HEK293 (cell line): Measurements from ENCODE around the gene CD151.

Source experiments
- CTCF ChIA-PET: fragments of 350-600 bp; formaldehyde crosslinking; extraction: SDS; loops from one replicate; lab custom pipeline; 2021; ENCODE audit warnings: antibody characterized with exemption; lab: Yijun Ruan, JAX
- POLR2A ChIA-PET: fragments of 300-600 bp; formaldehyde crosslinking; extraction: SDS; loops from one replicate; lab custom pipeline; 2020; ENCODE audit warnings: antibody characterized with exemption, inconsistent platforms; lab: Yijun Ruan, JAX
- H3K27ac ChIP-seq: fragments of 200-500 bp; sonication (Bioruptor generic); 2 replicates; pipeline ENCODE4 v1.5.1; 2014; ENCODE audit warnings: low read depth, low read length, control low read depth, inconsistent platforms; ENCODE audit errors: extremely low read depth
- H3K36me3 ChIP-seq, 2 experiments: fragments of 200-500 bp in 1 of 2; sonication (Bioruptor generic) in 1 of 2; 1 replicate in 1 of 2; 2 replicates in 1 of 2; pipeline ENCODE4 v1.5.1; 2014 to 2017; ENCODE audit warnings: inconsistent platforms in 2 of 2, low read length in 2 of 2; ENCODE audit not compliant: control insufficient read depth in 2 of 2, insufficient read depth in 1 of 2
- H3K4me1 ChIP-seq: fragments of 200-500 bp; sonication (Bioruptor generic); 2 replicates; pipeline ENCODE4 v1.5.1; 2014; ENCODE audit warnings: mild to moderate bottlenecking, low read length, inconsistent platforms; ENCODE audit not compliant: control insufficient read depth, insufficient read depth
- H3K4me3 ChIP-seq: 2 replicates; pipeline ENCODE4 v1.5.1; 2011; ENCODE audit warnings: low read depth, mild to moderate bottlenecking, control low read depth, low read length, moderate library complexity
- H3K9me3 ChIP-seq: fragments of 200-500 bp; sonication (Bioruptor generic); 2 replicates; pipeline ENCODE4 v1.5.1; 2014; ENCODE audit warnings: low read depth, low read length, inconsistent platforms; ENCODE audit not compliant: control insufficient read depth, insufficient read depth
- EGR2 ChIP-seq: fragments of 450-650 bp; formaldehyde crosslinking; IDR thresholded peaks from 2 replicates; pipeline ENCODE4 v1.5.1; 2016; ENCODE audit warnings: low read depth, missing biosample characterization, missing genetic modification characterization
- HOXA7 ChIP-seq: sonication (generic); formaldehyde crosslinking; IDR thresholded peaks from 2 replicates; pipeline ENCODE4 v1.8.1; 2022; ENCODE audit warnings: missing genetic modification reagents, borderline replicate concordance
- SP2 ChIP-seq: fragments of 450-650 bp; formaldehyde crosslinking; IDR thresholded peaks from 2 replicates; pipeline ENCODE4 v1.5.1; 2016; ENCODE audit warnings: missing biosample characterization, missing genetic modification characterization
- YY2 ChIP-seq: fragments of 450-650 bp; formaldehyde crosslinking; IDR thresholded peaks from 2 replicates; pipeline ENCODE4 v1.5.1; 2016; ENCODE audit warnings: missing biosample characterization, missing genetic modification characterization
- ZBTB21 ChIP-seq: fragments of 450-650 bp; formaldehyde crosslinking; IDR thresholded peaks from 2 replicates; pipeline ENCODE4 v1.5.1; 2017; ENCODE audit warnings: missing biosample characterization, missing genetic modification characterization
- TF ChIP-seq, protein P1 (sequence below): fragments of 450-650 bp; formaldehyde crosslinking; IDR thresholded peaks from 2 replicates; pipeline ENCODE4 v1.5.1; 2016; ENCODE audit warnings: missing biosample characterization, missing genetic modification characterization
- TF ChIP-seq, protein P2 (sequence below): fragments of 450-650 bp; formaldehyde crosslinking; IDR thresholded peaks from 2 replicates; pipeline ENCODE4 v1.5.1; 2017; ENCODE audit warnings: missing biosample characterization, missing genetic modification characterization
- TF ChIP-seq, protein P3 (sequence below): fragments of 450-650 bp; formaldehyde crosslinking; IDR thresholded peaks from 2 replicates; pipeline ENCODE4 v1.5.1; 2016; ENCODE audit warnings: missing biosample characterization, missing genetic modification characterization

Gene CD151

DNA sequence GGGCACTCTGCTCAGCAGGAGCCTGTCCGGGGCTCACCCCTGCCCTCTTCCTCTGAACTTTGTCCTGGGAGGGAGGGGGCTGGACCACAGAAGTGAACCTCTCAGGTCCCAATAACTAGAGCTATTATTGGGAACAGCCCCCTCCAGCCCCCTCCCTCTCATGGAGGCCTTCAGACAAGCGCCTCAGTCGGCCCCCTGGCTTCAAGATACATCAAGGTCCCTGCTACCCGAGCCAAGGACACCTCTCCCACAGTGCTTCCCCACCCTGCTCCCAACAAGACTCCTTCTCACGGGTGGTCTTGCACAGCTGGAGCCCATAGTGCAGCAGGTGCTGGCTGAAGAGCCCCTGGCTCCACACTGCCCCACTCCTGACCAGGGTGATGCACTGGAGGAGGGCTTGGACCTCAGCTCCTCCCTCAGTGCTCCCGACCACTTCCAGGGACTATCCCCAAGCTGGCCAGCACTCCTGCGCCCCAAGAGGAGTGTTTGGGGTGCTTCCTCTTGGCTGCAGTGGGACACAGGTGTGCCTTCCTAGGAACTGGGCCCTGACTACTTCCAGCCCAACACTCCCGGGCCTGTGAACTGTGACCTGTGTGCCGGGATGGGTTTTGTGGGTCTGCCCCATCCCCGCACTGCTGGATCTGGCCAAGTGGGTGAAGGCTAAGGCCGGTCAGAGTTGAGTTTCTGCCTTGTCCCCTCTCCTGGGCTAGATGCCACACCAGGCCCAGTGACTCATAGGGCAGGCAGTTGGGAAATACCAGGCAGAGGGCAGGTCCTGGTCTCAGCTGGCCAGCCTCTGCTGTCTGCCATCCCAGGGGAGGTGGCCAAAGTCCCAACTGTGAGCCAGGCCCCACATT, 11.9 kb upstream of the CD151 start:
- peak overlapping the region; percentile 94 for H3K4me3 ChIP-seq
- ChIA-PET POLR2A (interaction anchor here (0.6 to 11.4 kb wide), 9 partner anchors 12 to 43 kb away, joined by 4 to 202 read pairs (median 13); partner anchors contain the start of genes CD151, CRACR2B, GATD1 and PIDD1), CTCF (interaction anchor here (0.5 to 2.1 kb wide), 3 partner anchors 20 to 24 kb away, joined by 3 to 5 read pairs (median 3); no protein-coding TSS in a partner anchor)
- H3K27ac ChIP-seq = no peak overlapping the region
- no peak for TF ChIP-seq HOXA7 (CRISPR knock-in tag)
- TF ChIP-seq SP2 (tag by site-specific recombination) = 0 out of 2 replicates have a peak, but pooled peaks have one; percentile 9
- H3K4me1 ChIP-seq = 0 out of 2 replicates have a peak, but pooled peaks cover 3% of the 10 kb centered on the region
- no peaks in the 10 kb centered on the region for H3K9me3 ChIP-seq
- H3K36me3 ChIP-seq = peaks cover 0 to 47% of the 10 kb centered on the region in 2 experiments; a peak in 2 of 3 replicates

DNA sequence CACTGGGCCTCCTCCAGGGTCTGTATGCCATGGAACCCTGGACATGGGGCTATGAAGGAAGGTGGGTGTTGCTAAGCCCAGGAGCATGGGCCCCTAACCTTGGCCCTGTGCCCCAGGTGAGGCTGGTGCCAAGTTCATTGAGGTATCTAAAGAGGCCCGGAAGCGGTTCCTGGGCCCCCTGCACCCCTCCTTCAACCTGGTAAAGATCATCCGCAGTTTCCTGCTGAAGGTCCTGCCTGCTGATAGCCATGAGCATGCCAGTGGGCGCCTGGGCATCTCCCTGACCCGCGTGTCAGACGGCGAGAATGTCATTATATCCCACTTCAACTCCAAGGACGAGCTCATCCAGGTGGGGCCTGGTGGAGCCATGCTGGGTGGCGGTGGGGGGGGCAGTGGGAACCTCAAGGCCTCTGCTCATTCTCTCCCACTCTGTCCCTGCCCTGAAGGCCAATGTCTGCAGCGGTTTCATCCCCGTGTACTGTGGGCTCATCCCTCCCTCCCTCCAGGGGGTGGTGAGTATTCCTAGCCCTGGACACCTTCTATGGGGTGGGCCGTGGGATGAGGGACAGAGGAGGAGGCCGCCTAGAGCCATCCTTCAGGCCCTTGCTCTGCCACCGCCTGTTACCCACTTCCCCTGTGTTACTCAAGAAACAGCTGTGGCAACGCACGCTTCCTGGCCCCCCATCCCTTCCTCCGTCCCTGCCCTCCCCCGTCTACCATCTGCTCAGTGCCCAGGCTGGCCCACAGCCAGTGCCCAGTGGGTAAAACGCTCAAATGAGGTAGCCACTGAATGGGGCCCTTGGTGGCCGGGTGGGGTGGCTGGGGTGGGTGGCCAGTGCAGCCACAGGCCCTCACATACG, 11.0 kb upstream of the CD151 start:
- Histone ChIP-seq H3K27ac (no peak overlapping the region), H3K4me3 (no peak overlapping the region), H3K36me3 (peaks cover 0 to 44% of the 10 kb centered on the region in 2 experiments; a peak in 2 of 3 replicates), H3K4me1 (0 out of 2 replicates have a peak, but pooled peaks cover 3% of the 10 kb centered on the region), H3K9me3 (no peaks in the 10 kb centered on the region)
- TF ChIP-seq EGR2 = peak; percentile 26; the same call in 1 of the 2 replicates
- TF ChIP-seq, protein P1, sequence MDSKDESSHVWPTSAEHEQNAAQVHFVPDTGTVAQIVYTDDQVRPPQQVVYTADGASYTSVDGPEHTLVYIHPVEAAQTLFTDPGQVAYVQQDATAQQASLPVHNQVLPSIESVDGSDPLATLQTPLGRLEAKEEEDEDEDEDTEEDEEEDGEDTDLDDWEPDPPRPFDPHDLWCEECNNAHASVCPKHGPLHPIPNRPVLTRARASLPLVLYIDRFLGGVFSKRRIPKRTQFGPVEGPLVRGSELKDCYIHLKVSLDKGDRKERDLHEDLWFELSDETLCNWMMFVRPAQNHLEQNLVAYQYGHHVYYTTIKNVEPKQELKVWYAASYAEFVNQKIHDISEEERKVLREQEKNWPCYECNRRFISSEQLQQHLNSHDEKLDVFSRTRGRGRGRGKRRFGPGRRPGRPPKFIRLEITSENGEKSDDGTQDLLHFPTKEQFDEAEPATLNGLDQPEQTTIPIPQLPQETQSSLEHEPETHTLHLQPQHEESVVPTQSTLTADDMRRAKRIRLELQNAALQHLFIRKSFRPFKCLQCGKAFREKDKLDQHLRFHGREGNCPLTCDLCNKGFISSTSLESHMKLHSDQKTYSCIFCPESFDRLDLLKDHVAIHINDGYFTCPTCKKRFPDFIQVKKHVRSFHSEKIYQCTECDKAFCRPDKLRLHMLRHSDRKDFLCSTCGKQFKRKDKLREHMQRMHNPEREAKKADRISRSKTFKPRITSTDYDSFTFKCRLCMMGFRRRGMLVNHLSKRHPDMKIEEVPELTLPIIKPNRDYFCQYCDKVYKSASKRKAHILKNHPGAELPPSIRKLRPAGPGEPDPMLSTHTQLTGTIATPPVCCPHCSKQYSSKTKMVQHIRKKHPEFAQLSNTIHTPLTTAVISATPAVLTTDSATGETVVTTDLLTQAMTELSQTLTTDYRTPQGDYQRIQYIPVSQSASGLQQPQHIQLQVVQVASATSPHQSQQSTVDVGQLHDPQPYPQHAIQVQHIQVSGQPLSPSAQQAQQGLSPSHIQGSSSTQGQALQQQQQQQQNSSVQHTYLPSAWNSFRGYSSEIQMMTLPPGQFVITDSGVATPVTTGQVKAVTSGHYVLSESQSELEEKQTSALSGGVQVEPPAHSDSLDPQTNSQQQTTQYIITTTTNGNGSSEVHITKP (tag by site-specific recombination) = 0 out of 2 replicates have a peak, but pooled peaks have one; percentile 32
- TF ChIP-seq SP2 (tag by site-specific recombination) = 0 out of 2 replicates have a peak, but pooled peaks have one; percentile 13
- TF ChIP-seq ZBTB21 = no peak
- CTCF ChIA-PET = interaction anchor here (1.2 kb wide), 1 partner anchor 23 kb away, joined by 3 read pairs; no protein-coding TSS in a partner anchor
- POLR2A ChIA-PET = interaction anchor here (0.5 to 11.4 kb wide), 4 partner anchors 12 to 45 kb away, joined by 4 to 202 read pairs (median 5); partner anchors contain the start of genes CD151, CRACR2B, GATD1 and RPLP2

DNA sequence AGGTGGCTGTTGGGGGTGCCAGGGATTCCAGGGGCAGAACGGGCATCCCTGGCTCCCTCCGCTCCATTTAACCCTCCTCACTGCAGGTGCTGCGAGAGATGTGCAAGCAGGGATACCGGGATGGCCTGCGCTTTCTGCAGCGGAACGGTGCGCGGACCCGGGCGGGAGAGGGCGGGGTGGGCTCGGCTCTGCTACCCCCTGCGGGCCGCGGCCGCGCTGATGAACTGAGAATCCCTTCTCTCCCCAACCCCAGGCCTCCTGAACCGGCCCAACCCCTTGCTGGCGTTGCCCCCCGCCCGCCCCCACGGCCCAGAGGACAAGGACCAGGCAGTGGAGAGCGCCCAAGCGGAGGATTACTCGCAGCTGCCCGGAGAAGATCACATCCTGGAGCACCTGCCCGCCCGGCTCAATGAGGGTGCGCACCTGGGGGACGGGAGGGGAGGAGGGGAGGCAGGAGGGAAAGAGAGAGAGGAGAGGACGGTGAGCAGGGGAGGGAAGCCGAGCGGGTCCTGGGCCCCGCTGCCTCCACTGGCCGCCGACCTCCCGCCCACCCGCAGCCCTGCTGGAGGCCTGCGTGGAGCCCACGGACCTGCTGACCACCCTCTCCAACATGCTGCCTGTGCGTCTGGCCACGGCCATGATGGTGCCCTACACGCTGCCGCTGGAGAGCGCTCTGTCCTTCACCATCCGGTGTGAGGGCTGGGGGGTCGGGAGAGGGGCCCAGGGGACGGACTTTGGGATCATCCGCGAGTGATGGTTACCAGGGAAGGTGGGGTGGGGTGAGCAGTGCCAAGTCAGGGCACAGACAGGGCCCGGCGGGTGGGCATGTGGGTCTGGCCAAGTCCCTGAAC, 9.1 kb upstream of the CD151 start:
- H3K27ac ChIP-seq = no peak overlapping the region
- TF ChIP-seq, protein P2, sequence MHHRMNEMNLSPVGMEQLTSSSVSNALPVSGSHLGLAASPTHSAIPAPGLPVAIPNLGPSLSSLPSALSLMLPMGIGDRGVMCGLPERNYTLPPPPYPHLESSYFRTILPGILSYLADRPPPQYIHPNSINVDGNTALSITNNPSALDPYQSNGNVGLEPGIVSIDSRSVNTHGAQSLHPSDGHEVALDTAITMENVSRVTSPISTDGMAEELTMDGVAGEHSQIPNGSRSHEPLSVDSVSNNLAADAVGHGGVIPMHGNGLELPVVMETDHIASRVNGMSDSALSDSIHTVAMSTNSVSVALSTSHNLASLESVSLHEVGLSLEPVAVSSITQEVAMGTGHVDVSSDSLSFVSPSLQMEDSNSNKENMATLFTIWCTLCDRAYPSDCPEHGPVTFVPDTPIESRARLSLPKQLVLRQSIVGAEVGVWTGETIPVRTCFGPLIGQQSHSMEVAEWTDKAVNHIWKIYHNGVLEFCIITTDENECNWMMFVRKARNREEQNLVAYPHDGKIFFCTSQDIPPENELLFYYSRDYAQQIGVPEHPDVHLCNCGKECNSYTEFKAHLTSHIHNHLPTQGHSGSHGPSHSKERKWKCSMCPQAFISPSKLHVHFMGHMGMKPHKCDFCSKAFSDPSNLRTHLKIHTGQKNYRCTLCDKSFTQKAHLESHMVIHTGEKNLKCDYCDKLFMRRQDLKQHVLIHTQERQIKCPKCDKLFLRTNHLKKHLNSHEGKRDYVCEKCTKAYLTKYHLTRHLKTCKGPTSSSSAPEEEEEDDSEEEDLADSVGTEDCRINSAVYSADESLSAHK (tag by site-specific recombination) = no peak
- TF ChIP-seq, protein P3, sequence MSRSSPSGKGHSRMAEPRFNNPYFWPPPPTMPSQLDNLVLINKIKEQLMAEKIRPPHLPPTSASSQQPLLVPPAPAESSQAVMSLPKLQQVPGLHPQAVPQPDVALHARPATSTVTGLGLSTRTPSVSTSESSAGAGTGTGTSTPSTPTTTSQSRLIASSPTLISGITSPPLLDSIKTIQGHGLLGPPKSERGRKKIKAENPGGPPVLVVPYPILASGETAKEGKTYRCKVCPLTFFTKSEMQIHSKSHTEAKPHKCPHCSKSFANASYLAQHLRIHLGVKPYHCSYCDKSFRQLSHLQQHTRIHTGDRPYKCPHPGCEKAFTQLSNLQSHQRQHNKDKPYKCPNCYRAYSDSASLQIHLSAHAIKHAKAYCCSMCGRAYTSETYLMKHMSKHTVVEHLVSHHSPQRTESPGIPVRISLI (tag by site-specific recombination) = no peak
- TF ChIP-seq YY2 (tag by site-specific recombination) = no peak
- POLR2A ChIA-PET = interaction anchor here (1.4 to 1.6 kb wide), 3 partner anchors 7 to 47 kb away, joined by 4 to 6 read pairs (median 5); partner anchors contain the start of genes CD151 and GATD1
- CTCF ChIA-PET = no interaction called here
- no peak overlapping the region for H3K4me3 ChIP-seq
- H3K36me3 ChIP-seq = peaks cover 0 to 44% of the 10 kb centered on the region in 2 experiments; a peak in 2 of 3 replicates
- H3K4me1 ChIP-seq = 0 out of 2 replicates have a peak, but pooled peaks cover 3% of the 10 kb centered on the region
- no peaks in the 10 kb centered on the region for H3K9me3 ChIP-seq
